ENCODE results near the gene MYH11. TPM values are rescaled to one million over a fixed set of nuclear protein-coding genes. Genes with fewer than 3 reads are reported as not detected.
A peak's percentile ranks its signal among the peaks of the same experiment; 100 is the strongest.

The MYH11 gene
- polyA plus RNA-seq, 3 donors = 0.06 TPM; not detected in 2

- Mint-ChIP-seq H3K4me1 (no peaks in the 10 kb centered on the region), H3K36me3 (peaks cover 60 to 64% of the 10 kb centered on the region in 2 donors), H3K27me3 (ENCODE audit: low read depth in 3 of 3) (peaks cover 0 to 3% (median 0%) of the 10 kb centered on the region in 3 donors), H3K9me3 (no peaks in the 10 kb centered on the region), H3K4me3 (no peak overlapping the region), H3K27ac (peak overlapping the region in 2 of 7 donors; percentile 42 to 79)
- Histone ChIP-seq H3K4me2 (replicated peaks; ENCODE audit: extremely low read depth, low read length, poor library complexity, severe bottlenecking) (no peak overlapping the region), H3K79me2 (ENCODE audit: insufficient read depth, low read length) (no peaks in the 10 kb centered on the region), H3K36me3 (replicated peaks in 1 of 2; ENCODE audit: control insufficient read depth in 1 of 2, insufficient read depth in 2 of 2, low read length in 2 of 2) (peaks cover 58 to 81% of the 10 kb centered on the region in 2 donors), H2AFZ (ENCODE audit: insufficient read depth, low read depth, low read length, poor library complexity, severe bottlenecking) (no peak overlapping the region), H3K4me1 (ENCODE audit: control insufficient read depth in 1 of 2, insufficient read depth in 2 of 2, low read length in 2 of 2) (no peaks in the 10 kb centered on the region), H3K9me3 (replicated peaks in 1 of 2; ENCODE audit: control insufficient read depth in 1 of 2, insufficient read depth in 1 of 2, low read length in 2 of 2) (no peaks in the 10 kb centered on the region), H3K27me3 (ENCODE audit: control insufficient read depth in 2 of 2, insufficient read depth in 2 of 2, low read length in 2 of 2) (no peaks in the 10 kb centered on the region), H4K20me1 (ENCODE audit: insufficient read depth, low read length) (no peaks in the 10 kb centered on the region), H3K4me3 (replicated peaks in 1 of 3; ENCODE audit: low read depth in 2 of 3, low read length in 3 of 3) (no peak overlapping the region), H3K27ac (ENCODE audit: low read depth in 1 of 2, low read length in 2 of 2) (no peak overlapping the region), H3K9ac (ENCODE audit: insufficient read depth, low read length, poor library complexity, severe bottlenecking) (no peak overlapping the region)
- no peak for DNase-seq
- TF ChIP-seq CTCF (IDR thresholded peaks at IDR 0.05) = no peak
- 98% methylated on average over 6 of the region's 7 CpGs for WGBS (ENCODE audit: insufficient coverage)
- intact Hi-C loops (cut with micrococcal nuclease) = no loop called here
Measured at GRCh38 chr16:15723808-15724207, 133.0 kb downstream of the MYH11 start.

GRCh38 chr16:15721018-15721417 is 135.8 kb downstream of the MYH11 start:
- Mint-ChIP-seq H3K4me1 (no peaks in the 10 kb centered on the region), H3K27ac (no peak overlapping the region), H3K36me3 (peaks cover 73 to 81% of the 10 kb centered on the region in 2 donors), H3K9me3 (no peaks in the 10 kb centered on the region), H3K27me3 (ENCODE audit: low read depth in 3 of 3) (peaks cover 0 to 3% (median 2%) of the 10 kb centered on the region in 3 donors), H3K4me3 (no peak overlapping the region)
- no peak overlapping the region for H3K27ac ChIP-seq (ENCODE audit: low read depth in 1 of 2, low read length in 2 of 2)
- H3K79me2 ChIP-seq (ENCODE audit: insufficient read depth, low read length) = no peaks in the 10 kb centered on the region
- no peaks in the 10 kb centered on the region for H3K9me3 ChIP-seq (replicated peaks in 1 of 2; ENCODE audit: control insufficient read depth in 1 of 2, insufficient read depth in 1 of 2, low read length in 2 of 2)
- no peaks in the 10 kb centered on the region for H3K27me3 ChIP-seq (ENCODE audit: control insufficient read depth in 2 of 2, insufficient read depth in 2 of 2, low read length in 2 of 2)
- no peak overlapping the region for H2AFZ ChIP-seq (ENCODE audit: insufficient read depth, low read depth, low read length, poor library complexity, severe bottlenecking)
- H4K20me1 ChIP-seq (ENCODE audit: insufficient read depth, low read length) = no peaks in the 10 kb centered on the region
- H3K4me1 ChIP-seq (ENCODE audit: control insufficient read depth in 1 of 2, insufficient read depth in 2 of 2, low read length in 2 of 2) = no peaks in the 10 kb centered on the region
- DNase-seq = no peak
- H3K4me3 ChIP-seq (replicated peaks in 1 of 3; ENCODE audit: low read depth in 2 of 3, low read length in 3 of 3) = no peak overlapping the region
- intact Hi-C loops (cut with micrococcal nuclease) = no loop called here
- H3K9ac ChIP-seq (ENCODE audit: insufficient read depth, low read length, poor library complexity, severe bottlenecking) = no peak overlapping the region
- no peak overlapping the region for H3K4me2 ChIP-seq (replicated peaks; ENCODE audit: extremely low read depth, low read length, poor library complexity, severe bottlenecking)
- WGBS (ENCODE audit: insufficient coverage) = 100% methylated on average over 13 of the region's 14 CpGs
- TF ChIP-seq CTCF (IDR thresholded peaks at IDR 0.05) = no peak
- H3K36me3 ChIP-seq (replicated peaks in 1 of 2; ENCODE audit: control insufficient read depth in 1 of 2, insufficient read depth in 2 of 2, low read length in 2 of 2) = peaks cover 69 to 96% of the 10 kb centered on the region in 2 donors
